HG02885 (cell line): Measurements from ENCODE around the gene GPR155.
"Not testable (repeated sequence)": the region's sequence is repeated elsewhere in the genome, so short reads cannot be mapped to it uniquely, and the experiment has no call there.

Experiments
- ATAC-seq: cut with Tn5 transposase; IDR thresholded peaks from one replicate; pipeline ENCODE4 v1.9.1; 2021; ENCODE audit warnings: mild to moderate bottlenecking; ENCODE audit not compliant: unreplicated experiment, poor library complexity

The GPR155 gene

GRCh38 chr2:174439950-174440349 is 46.9 kb downstream of the GPR155 start:
- no peak for ATAC-seq

GRCh38 chr2:174439323-174439722 is 47.5 kb downstream of the GPR155 start:
- no peak for ATAC-seq

DNA sequence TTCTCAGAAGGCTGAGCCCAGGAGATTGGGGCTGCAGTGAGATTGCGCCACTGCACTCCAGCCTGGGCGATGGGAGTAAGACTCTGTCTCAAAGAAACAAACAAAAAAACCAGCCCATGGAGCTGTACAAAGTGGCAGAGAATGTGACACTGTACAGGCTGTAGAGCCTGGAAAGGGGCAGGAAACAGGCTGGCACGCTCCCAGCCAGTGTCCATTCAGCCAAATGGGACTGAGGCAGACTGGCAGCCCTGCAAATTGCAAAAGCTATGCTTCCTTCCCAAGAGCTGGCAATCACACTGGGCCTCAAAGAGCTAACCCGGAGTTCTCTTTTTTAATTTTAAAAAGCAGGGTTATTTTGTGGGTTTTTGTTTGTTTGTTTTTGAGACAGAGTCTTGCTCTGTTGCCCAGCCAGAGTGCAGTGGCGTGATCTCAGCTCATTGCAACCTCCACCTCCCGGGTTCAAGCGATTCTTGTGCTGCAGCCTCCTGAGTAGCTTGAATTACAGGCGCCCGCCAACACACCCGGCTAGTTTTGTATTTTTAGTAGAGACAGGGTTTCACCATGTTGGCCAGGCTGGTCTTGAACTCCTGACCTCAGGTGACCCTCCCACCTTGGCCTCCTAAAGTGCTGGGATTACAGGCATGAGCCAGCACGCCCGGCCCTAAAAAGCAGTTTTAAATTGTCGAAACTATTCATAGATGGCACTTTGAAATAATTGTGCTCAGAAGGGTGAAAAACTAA is 48.5 kb downstream of the GPR155 start:
- no peak for ATAC-seq

GRCh38 chr2:174436351-174436750 is 50.5 kb downstream of the GPR155 start:
- ATAC-seq = no peak

DNA sequence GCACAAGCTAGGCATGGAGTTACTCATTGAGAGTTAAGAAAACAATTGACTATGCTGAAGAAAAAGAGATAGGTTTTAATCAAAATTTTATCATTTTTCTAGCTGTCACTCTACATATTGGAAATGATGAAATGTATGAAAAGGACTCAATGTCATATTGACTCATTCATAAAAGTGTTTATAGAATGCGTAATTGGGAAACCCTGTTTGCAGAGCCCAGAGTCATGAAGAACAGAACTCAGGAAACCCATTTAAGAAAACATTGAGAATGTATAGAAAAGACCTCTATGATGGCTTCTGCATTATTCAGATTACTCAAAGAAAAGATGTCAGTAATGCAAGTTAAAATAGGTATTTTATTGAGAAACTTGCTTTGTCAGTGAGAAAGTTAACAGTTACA is 54.9 kb downstream of the GPR155 start:
- no peak for ATAC-seq

- no peak for ATAC-seq
These were observed 56.8 kb downstream of the GPR155 start for GRCh38 chr2:174430066-174430465.

GRCh38 chr2:174428214-174428613 is 58.6 kb downstream of the GPR155 start:
- no peak for ATAC-seq

DNA sequence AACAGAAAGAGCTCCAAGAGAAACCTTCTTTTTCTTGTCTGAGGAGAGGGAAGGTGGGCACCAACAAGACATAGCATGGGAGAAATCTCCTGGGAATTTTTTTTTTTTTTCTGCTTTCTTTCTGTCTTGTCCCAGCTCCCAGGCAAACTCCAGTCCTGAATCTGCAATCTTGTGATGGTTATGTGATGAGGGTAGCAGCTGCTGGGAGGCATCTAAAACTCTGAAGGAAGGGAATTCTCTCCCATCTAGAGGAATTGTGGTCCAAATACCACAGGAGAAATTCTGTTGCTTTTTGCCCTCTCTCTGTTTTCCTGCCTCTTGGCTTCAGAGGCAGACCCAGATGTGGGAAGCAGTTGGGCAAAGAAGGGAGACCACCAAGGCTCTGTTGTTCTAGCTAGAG is 74.6 kb downstream of the GPR155 start:
- ATAC-seq = no peak

GRCh38 chr2:174410039-174410438 is 76.8 kb downstream of the GPR155 start:
- ATAC-seq = not testable (repeated sequence)

DNA sequence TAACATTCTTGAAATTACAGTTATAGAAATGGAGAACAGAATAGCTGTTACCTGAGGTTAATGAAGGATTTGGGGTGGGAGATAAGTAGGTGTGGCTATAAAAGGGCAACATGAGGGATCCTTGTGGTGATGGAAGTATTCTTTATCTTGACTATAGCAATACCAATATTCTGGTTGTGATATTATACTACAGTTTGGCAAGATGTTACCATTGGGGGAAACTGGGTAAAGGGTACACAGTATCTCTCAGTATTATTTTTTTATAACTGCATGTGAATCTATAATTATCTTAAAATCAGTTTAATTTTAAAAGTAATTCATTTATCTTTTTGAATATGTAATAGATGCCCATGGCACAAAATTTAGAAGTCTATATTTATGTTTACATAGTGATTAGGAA is 83.2 kb downstream of the GPR155 start:
- ATAC-seq = no peak

DNA sequence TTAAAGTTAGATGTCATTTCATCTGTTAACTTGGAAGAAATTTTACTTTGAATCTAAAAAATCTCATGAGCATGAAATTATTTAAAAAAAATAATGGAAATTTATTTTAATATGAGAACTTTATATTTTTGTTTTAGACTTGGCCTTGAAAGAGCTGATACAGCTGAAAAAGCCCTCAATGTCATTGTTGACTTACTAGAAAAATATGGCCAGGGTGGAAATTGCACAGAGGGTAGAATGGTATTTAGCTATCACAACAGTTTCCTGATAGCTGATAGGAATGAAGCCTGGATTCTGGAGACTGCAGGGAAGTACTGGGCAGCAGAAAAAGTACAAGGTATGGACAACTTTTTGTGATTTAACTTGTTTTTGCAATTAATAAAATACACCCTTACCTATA is 86.0 kb downstream of the GPR155 start:
- no peak for ATAC-seq

DNA sequence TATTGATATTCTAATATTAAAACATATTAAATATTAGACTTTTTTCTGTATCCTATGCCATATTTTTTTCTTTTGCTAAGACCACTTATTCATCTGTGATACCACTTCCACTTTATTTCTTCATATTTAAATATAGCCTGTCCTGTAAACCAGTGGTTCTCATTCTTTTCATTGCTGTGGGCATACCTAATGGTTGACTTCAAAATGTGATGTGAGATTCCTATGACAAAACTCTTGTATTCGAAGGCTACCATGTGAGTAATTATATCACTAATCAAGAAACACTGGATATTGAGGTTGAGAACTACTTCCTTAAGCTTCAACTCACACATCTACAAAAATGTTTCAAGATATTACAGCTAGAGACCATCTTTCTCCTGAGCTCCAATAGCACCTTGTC is 87.7 kb downstream of the GPR155 start:
- no peak for ATAC-seq

DNA sequence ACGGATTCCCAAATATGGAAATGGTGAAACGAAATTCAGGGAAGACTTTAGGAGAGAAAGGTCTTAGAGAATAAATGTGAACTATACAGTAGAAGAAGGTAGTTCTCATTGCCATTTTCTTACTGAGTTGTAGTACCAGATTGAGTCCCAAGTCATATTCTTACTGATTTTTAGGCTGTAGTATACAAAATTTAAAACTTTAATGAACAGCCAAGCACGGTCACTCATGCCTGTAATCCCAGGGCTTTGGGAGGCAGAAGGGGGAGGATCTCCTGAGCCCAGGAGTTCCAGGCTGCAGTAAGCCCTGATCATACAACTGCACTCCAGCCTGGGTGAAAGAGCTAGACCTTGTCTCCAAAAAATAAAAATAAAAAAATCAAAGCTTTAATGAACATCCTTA is 89.1 kb downstream of the GPR155 start:
- no peak for ATAC-seq

GRCh38 chr2:174395969-174396630 is 90.7 kb downstream of the GPR155 start:
- peak; percentile 25 for ATAC-seq

GRCh38 chr2:174395284-174395968 is 91.4 kb downstream of the GPR155 start, which contains the start of gene SCRN3:
TSS of gene SCRN3 (plus strand) at chr2:174395730. CDS start at chr2:174398284, 2,554 bp downstream.
- ATAC-seq = peak; percentile 97

DNA sequence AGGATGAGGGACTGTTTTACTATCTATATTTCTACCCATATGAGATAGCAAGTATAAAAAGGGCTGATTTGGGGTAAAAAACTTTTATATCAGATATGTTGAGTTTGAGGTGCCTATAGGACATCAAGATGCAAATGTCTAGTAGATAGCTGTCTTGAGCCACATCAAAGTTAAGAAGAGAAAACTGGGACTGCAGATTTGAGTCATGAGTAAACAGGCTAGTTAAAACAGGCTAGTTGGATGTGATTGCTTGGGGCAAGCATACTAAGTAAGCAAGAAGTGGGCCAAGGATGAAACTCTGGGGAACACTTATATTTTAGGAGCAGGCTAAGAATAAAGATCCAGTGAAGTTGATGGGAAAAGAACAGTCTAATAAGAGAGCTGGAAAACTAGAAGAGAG is 94.1 kb downstream of the GPR155 start:
- ATAC-seq = no peak

DNA sequence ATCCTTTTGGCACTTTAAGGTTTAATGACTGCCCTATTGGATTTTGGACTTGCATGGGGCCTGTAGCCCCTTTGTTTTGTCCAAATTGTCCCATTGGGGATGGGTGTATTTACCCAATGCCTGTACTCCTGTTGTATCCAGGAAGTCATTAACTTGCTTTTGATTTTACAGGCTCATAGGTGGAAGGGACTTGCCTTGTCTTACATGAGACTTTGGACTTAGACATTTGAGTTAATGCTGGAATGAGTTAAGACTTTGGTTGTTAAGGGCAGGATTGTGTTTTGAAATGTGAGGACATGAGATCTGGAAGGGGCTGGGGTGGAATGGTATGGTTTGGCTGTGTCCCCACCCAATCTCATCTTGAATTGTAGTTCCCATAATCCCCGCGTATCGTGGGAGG is 96.5 kb downstream of the GPR155 start:
- not testable (repeated sequence) for ATAC-seq

GRCh38 chr2:174389542-174389941 is 97.3 kb downstream of the GPR155 start:
- ATAC-seq = no peak

GRCh38 chr2:174388706-174389105 is 98.1 kb downstream of the GPR155 start:
- ATAC-seq = not testable (repeated sequence)

GRCh38 chr2:174385201-174385600 is 101.6 kb downstream of the GPR155 start:
- no peak for ATAC-seq

DNA sequence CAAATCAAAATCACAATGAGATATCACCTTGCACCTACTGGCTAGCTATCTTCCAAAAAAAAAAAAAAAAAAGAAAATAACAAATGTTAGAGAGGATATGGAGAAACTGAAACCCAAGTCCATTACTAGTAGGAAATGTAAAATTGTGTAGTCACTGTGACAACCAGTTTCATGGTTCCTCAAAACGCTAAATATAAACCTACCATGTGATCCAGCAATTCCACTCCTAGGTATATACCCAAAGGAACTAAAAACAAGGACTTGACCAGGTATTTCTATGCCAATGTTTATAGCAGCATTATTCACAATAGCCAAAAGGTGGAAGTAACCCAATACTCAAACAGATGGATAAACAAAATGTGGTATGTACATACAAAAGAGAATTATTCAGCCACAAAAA is 103.0 kb downstream of the GPR155 start:
- no peak for ATAC-seq
